A549 (cell line): ENCODE results near the gene TCF12. TPM values are rescaled to one million over a fixed set of nuclear protein-coding genes. Genes with fewer than 3 reads are reported as not detected.

Experiments used
- ATAC-seq, 2 experiments: fragments of 200-7000 bp in 1 of 2; fragments of >200 bp in 1 of 2; cut with Nextera tagmentation in 1 of 2; cut with Tn5 transposase in 1 of 2; 3 replicates each; pipeline versions ENCODE4 v1.8.0 to v1.9.1; 2018 to 2020; ENCODE audit warnings: mild to moderate bottlenecking in 1 of 2, moderate library complexity in 1 of 2
- CTCF ChIA-PET: fragments of 300-600 bp; sonication (Branson Sonifier 250); formaldehyde crosslinking; extraction: SDS; loops from one replicate; lab custom pipeline; 2021; ENCODE audit warnings: antibody characterized with exemption, inconsistent platforms; lab: Yijun Ruan, JAX
- POLR2A ChIA-PET: fragments of 350-600 bp; formaldehyde crosslinking; extraction: SDS; loops from one replicate; lab custom pipeline; 2021; ENCODE audit warnings: antibody characterized with exemption, inconsistent platforms; lab: Yijun Ruan, JAX
- DNase-seq, 2 experiments: peaks; one replicate each; pipeline versions ENCODE4 v3.0.0 to v3.0.0-alpha.2; 2011 to 2016; ENCODE audit warnings: low read depth in 1 of 2, low spot score in 1 of 2
- FAIRE-seq: peaks from 2 replicates; lab custom pipeline; 2011; peaks lifted over from hg19 to GRCh38; lab: Jason Lieb, UNC
- H3K27ac ChIP-seq, 2 experiments: fragments of >200 bp; sonication (Bioruptor Twin); formaldehyde crosslinking; 3 replicates each; pipeline ENCODE4 v1.5.1; 2016 to 2017
- H3K4me1 ChIP-seq: fragments of >200 bp; sonication (Bioruptor Twin); formaldehyde crosslinking; 3 replicates; pipeline ENCODE4 v1.6.1; 2016
- H3K4me2 ChIP-seq: fragments of >200 bp; sonication (Bioruptor Twin); formaldehyde crosslinking; 3 replicates; pipeline ENCODE4 v1.6.1; 2016
- H3K4me3 ChIP-seq: fragments of >200 bp; sonication (Bioruptor Twin); formaldehyde crosslinking; 3 replicates; pipeline ENCODE4 v1.5.1; 2016
- H3K9me3 ChIP-seq: fragments of >200 bp; sonication (Bioruptor Twin); formaldehyde crosslinking; 3 replicates; pipeline ENCODE4 v1.6.1; 2016
- CHD2 ChIP-seq: fragments of 150-350 bp; IDR thresholded peaks from 2 replicates; pipeline ENCODE4 v1.6.1; 2014; ENCODE audit warnings: low read length; ENCODE audit not compliant: partially characterized antibody
- CHD4 ChIP-seq: fragments of 200-600 bp; sonication (generic); IDR thresholded peaks from 2 replicates; pipeline ENCODE4 v1.6.1; 2016; ENCODE audit warnings: antibody characterized with exemption, mild to moderate bottlenecking, borderline replicate concordance
- E2F6 ChIP-seq: IDR thresholded peaks from 2 replicates; pipeline ENCODE4 v1.6.1; 2012; ENCODE audit warnings: low read depth, borderline replicate concordance
- EHMT2 ChIP-seq: fragments of 200-600 bp; sonication (generic); IDR thresholded peaks from 2 replicates; pipeline ENCODE4 v1.6.1; 2016; ENCODE audit warnings: antibody characterized with exemption, low read depth, mild to moderate bottlenecking, moderate library complexity
- FOSL2 ChIP-seq, 2 experiments: fragments of 450-650 bp in 1 of 2; fragments of >200 bp in 1 of 2; sonication (Bioruptor Twin) in 1 of 2; formaldehyde crosslinking; IDR thresholded peaks; 2 replicates each; pipeline versions ENCODE4 v1.5.0 to v1.6.1; 2016 to 2020; ENCODE audit warnings: mild to moderate bottlenecking in 1 of 2, moderate library complexity in 1 of 2
- GATA3 ChIP-seq: IDR thresholded peaks from 2 replicates; pipeline ENCODE4 v1.6.1; 2012; ENCODE audit warnings: borderline replicate concordance
- HES2 ChIP-seq: fragments of >200 bp; sonication (Bioruptor Twin); formaldehyde crosslinking; IDR thresholded peaks from 2 replicates; pipeline ENCODE4 v1.6.1; 2016
- POLR2A ChIP-seq: IDR thresholded peaks from 2 replicates; pipeline ENCODE4 v1.6.1; 2012; ENCODE audit warnings: mild to moderate bottlenecking, low read length
- RAD21 ChIP-seq, 2 experiments: fragments of >200 bp in 1 of 2; sonication (Bioruptor Twin) in 1 of 2; formaldehyde crosslinking in 1 of 2; IDR thresholded peaks in 1 of 2; conservative IDR thresholded peaks in 1 of 2; 2 replicates in 1 of 2; 3 replicates in 1 of 2; pipeline ENCODE4 v1.6.1; 2012 to 2018; ENCODE audit warnings: inconsistent platforms in 1 of 2
- REST ChIP-seq: fragments of 200-600 bp; sonication (generic); IDR thresholded peaks from 2 replicates; pipeline ENCODE4 v1.6.1; 2016; ENCODE audit warnings: antibody characterized with exemption, mild to moderate bottlenecking, moderate library complexity
- SREBF2 ChIP-seq: fragments of 450-650 bp; IDR thresholded peaks from 2 replicates; pipeline ENCODE4 v1.6.1; 2014; ENCODE audit warnings: mild to moderate bottlenecking, moderate library complexity
- TP53 ChIP-seq: fragments of 250-450 bp; sonication (Bioruptor Pico); IDR thresholded peaks from 2 replicates; pipeline ENCODE4 v1.5.0; 2021; ENCODE audit warnings: mild to moderate bottlenecking, moderate library complexity
- WGBS: methylation state at CpG from one replicate; pipeline ENCODE4 v1.1.6; 2017; ENCODE audit errors: missing lambda C conversion rate; 5-methylcytosine and 5-hydroxymethylcytosine counted together
- polyA plus RNA-seq, 4 experiments: library from polyadenylated mRNA; depleted of rRNA in 3 of 4; stranded (reverse); fragments of >200 nt; fragmentation: RNase III in 1 of 4; extraction: RNeasy Plus Mini Kit Qiagen cat#74134 plus additional on column Dnase treatment in 1 of 4; gene quantifications; 2 replicates in 3 of 4; 3 replicates in 1 of 4; pipeline ENCODE4 v1.2.3, GENCODE V29; 2011 to 2017
- TF ChIP-seq, protein P1 (sequence below): fragments of 150-350 bp; IDR thresholded peaks from 2 replicates; pipeline ENCODE4 v1.6.1; 2014; ENCODE audit warnings: low read depth, mild to moderate bottlenecking, low read length
- TF ChIP-seq, protein P2 (sequence below): fragments of >200 bp; sonication (Bioruptor Twin); formaldehyde crosslinking; IDR thresholded peaks from 3 replicates; pipeline ENCODE4 v1.5.1; 2016
- TF ChIP-seq, protein P3 (sequence below): fragments of 450-650 bp; IDR thresholded peaks from 2 replicates; pipeline ENCODE4 v1.6.1; 2014; ENCODE audit warnings: antibody characterized with exemption
- TF ChIP-seq, protein P4 (sequence below): IDR thresholded peaks from 2 replicates; pipeline ENCODE4 v1.6.1; 2012

TCF12 gene
- polyA plus RNA-seq, 2 of the 4 experiments (the other 2 are of a cell fraction), result 36.3 to 121 TPM

- H3K27ac ChIP-seq, result no peak overlapping the region
- POLR2A ChIA-PET, result no interaction called here
- ATAC-seq (no peak), FAIRE-seq (no peak), DNase-seq (no peak)
- H3K4me3 ChIP-seq, result no peak overlapping the region
- H3K9me3 ChIP-seq, result no peaks in the 10 kb centered on the region
- H3K4me1 ChIP-seq, result 0 out of 3 replicates have a peak, but pooled peaks cover 3% of the 10 kb centered on the region
- TF ChIP-seq RAD21 (conservative IDR thresholded peaks at IDR 0.05 in 1 of 2, IDR thresholded peaks at IDR 0.05 in 1 of 2) (no peak), HES2 (no peak), POLR2A (no peak), E2F6 (no peak), TP53 (CRISPR knock-in tag) (no peak), SREBF2 (no peak)
- TF ChIP-seq, protein P1, sequence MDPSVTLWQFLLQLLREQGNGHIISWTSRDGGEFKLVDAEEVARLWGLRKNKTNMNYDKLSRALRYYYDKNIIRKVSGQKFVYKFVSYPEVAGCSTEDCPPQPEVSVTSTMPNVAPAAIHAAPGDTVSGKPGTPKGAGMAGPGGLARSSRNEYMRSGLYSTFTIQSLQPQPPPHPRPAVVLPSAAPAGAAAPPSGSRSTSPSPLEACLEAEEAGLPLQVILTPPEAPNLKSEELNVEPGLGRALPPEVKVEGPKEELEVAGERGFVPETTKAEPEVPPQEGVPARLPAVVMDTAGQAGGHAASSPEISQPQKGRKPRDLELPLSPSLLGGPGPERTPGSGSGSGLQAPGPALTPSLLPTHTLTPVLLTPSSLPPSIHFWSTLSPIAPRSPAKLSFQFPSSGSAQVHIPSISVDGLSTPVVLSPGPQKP, result no peak
- TF ChIP-seq, protein P2, sequence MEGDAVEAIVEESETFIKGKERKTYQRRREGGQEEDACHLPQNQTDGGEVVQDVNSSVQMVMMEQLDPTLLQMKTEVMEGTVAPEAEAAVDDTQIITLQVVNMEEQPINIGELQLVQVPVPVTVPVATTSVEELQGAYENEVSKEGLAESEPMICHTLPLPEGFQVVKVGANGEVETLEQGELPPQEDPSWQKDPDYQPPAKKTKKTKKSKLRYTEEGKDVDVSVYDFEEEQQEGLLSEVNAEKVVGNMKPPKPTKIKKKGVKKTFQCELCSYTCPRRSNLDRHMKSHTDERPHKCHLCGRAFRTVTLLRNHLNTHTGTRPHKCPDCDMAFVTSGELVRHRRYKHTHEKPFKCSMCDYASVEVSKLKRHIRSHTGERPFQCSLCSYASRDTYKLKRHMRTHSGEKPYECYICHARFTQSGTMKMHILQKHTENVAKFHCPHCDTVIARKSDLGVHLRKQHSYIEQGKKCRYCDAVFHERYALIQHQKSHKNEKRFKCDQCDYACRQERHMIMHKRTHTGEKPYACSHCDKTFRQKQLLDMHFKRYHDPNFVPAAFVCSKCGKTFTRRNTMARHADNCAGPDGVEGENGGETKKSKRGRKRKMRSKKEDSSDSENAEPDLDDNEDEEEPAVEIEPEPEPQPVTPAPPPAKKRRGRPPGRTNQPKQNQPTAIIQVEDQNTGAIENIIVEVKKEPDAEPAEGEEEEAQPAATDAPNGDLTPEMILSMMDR, result no peak
- WGBS, result 64% methylated on average over 4 of the region's 4 CpGs
- H3K4me2 ChIP-seq, result no peak overlapping the region
- CTCF ChIA-PET, result interaction anchor here (0.9 to 1.9 kb wide), 4 partner anchors 9 to 810 kb away, joined by 3 to 5 read pairs (median 4); no protein-coding TSS in a partner anchor
Measured at GRCh38 chr15:57301307-57301706, 382.9 kb downstream of the TCF12 start.

DNA sequence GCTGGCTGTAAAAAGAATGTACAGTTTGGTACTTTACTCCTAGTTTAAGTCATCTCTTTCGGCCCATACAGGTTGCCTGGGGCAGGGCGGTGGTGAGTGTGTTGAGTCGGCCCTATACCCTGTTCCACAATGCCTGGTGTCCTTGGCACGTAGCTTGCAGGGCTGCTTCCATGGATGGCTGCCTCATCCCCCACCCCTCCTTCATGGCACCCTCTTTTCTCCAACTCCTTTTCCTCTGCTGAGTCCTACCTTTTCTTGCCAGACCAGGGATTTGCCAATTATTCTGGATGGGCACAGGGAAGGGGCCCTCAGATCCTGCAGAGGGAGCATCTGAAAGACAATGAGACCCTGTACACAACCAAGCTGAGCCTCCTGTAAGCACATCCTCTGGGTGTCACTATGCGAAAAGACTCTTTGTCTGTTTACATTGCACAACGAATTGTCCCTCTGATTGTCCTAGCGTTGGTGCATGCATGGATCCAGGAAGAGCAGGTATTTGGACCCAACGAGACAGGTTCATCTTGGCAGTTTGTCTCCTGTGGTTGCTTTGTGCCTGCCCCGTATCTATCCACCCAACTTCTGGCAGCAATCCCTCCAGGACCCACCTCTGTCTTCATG is 384.3 kb downstream of the TCF12 start:
- no peak for ATAC-seq
- TF ChIP-seq RAD21 (conservative IDR thresholded peaks at IDR 0.05 in 1 of 2, IDR thresholded peaks at IDR 0.05 in 1 of 2), result no peak
- Histone ChIP-seq H3K4me2 (no peak overlapping the region), H3K4me1 (peaks cover 14% of the 10 kb centered on the region), H3K9me3 (no peaks in the 10 kb centered on the region), H3K4me3 (no peak overlapping the region), H3K27ac (no peak overlapping the region)
- ChIA-PET CTCF (interaction anchor here (1.1 to 1.4 kb wide), 3 partner anchors 12 to 812 kb away, joined by 4 to 6 read pairs (median 4); no protein-coding TSS in a partner anchor), POLR2A (no interaction called here)
- FAIRE-seq, result no peak
- no peak for DNase-seq
- WGBS, result 81% methylated on average over 9 of the region's 9 CpGs

DNA sequence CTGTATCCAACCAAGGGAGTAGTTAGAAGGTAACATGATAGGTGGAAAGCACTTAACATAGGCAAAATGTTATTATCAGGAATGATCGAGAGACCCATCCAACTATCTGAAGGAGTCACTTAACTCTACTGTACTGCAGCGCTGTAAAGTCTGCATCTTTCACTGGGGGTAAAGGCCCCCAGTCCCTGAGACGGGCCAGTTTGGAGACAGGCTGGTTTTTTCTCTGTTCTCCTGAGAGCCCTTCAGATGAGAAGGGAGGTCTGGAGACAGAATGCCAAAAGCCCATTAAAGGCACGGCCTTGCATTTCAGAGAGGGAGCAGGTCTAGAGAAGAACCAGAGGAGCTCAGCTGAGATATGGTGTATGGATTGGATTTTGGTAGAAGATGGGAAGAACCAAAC is 386.6 kb downstream of the TCF12 start:
- FAIRE-seq, result no peak
- Histone ChIP-seq H3K4me2 (no peak overlapping the region), H3K4me1 (peaks cover 16% of the 10 kb centered on the region), H3K27ac (no peak overlapping the region), H3K4me3 (no peak overlapping the region), H3K9me3 (no peaks in the 10 kb centered on the region)
- WGBS, result 97% methylated on average over 4 of the region's 4 CpGs
- CTCF ChIA-PET, result interaction anchor here (0.8 to 6.2 kb wide), 11 partner anchors 10 to 814 kb away, joined by 3 to 114 read pairs (median 10); no protein-coding TSS in a partner anchor
- POLR2A ChIA-PET, result no interaction called here
- DNase-seq, result no peak
- ATAC-seq, result no peak
- TF ChIP-seq REST, result no peak
- TF ChIP-seq, protein P3, sequence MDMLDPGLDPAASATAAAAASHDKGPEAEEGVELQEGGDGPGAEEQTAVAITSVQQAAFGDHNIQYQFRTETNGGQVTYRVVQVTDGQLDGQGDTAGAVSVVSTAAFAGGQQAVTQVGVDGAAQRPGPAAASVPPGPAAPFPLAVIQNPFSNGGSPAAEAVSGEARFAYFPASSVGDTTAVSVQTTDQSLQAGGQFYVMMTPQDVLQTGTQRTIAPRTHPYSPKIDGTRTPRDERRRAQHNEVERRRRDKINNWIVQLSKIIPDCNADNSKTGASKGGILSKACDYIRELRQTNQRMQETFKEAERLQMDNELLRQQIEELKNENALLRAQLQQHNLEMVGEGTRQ, result no peak
- no peak for TF ChIP-seq EHMT2
- no peak for TF ChIP-seq FOSL2 (IDR thresholded peaks at IDR 0.05)
- TF ChIP-seq FOSL2 (CRISPR knock-in tag; IDR thresholded peaks at IDR 0.05), result no peak
- TF ChIP-seq CHD4, result no peak
- TF ChIP-seq, protein P2, result no peak
- no peak for TF ChIP-seq CHD2
- TF ChIP-seq, protein P4, sequence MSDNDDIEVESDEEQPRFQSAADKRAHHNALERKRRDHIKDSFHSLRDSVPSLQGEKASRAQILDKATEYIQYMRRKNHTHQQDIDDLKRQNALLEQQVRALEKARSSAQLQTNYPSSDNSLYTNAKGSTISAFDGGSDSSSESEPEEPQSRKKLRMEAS, result no peak
- TF ChIP-seq GATA3, result no peak
